Central memory CD8-positive, alpha-beta T cell (primary cell): Measurements from ENCODE around the gene CRTC3.

Source experiments
- ATAC-seq: fragments of 150-1000 bp; cut with Tn5 transposase; replicated peaks from 2 replicates; pipeline ENCODE4 v1.10.0; 2022; ENCODE audit warnings: mild to moderate bottlenecking, moderate FRiP score, moderate number of reproducible peaks; ENCODE audit not compliant: poor library complexity, severe bottlenecking; ENCODE audit errors: extremely low read depth
- DNase-seq, 2 donors: peaks; one replicate each; pipeline ENCODE4 v3.0.0; 2021; ENCODE audit warnings: low spot score in 2 of 2
- H3K27ac Mint-ChIP-seq: one replicate; pipeline ENCODE4 v1.8.0; 2022; ENCODE audit warnings: low read depth, mild to moderate bottlenecking, moderate library complexity, mixed read lengths
- H3K27me3 Mint-ChIP-seq: one replicate; pipeline ENCODE4 v1.8.0; 2022; ENCODE audit warnings: mixed read lengths
- H3K36me3 Mint-ChIP-seq: one replicate; pipeline ENCODE4 v1.8.0; 2022; ENCODE audit warnings: mild to moderate bottlenecking, moderate library complexity, mixed read lengths; ENCODE audit not compliant: insufficient read depth
- H3K4me1 Mint-ChIP-seq: one replicate; pipeline ENCODE4 v1.8.0; 2022; ENCODE audit warnings: mixed read lengths
- H3K4me3 Mint-ChIP-seq: one replicate; pipeline ENCODE4 v1.8.0; 2022; ENCODE audit warnings: mild to moderate bottlenecking, moderate library complexity, mixed read lengths
- H3K9me3 Mint-ChIP-seq: one replicate; pipeline ENCODE4 v1.8.0; 2022; ENCODE audit warnings: mixed read lengths

Gene CRTC3

GRCh38 chr15:90576711-90577389 is 47.1 kb downstream of the CRTC3 start:
- Mint-ChIP-seq H3K4me3 (no peak overlapping the region), H3K36me3 (peaks cover 6% of the 10 kb centered on the region), H3K27ac (no peak overlapping the region), H3K9me3 (no peaks in the 10 kb centered on the region), H3K27me3 (no peaks in the 10 kb centered on the region), H3K4me1 (peaks cover 56% of the 10 kb centered on the region)
- no peak for ATAC-seq
- no peak for DNase-seq

DNA sequence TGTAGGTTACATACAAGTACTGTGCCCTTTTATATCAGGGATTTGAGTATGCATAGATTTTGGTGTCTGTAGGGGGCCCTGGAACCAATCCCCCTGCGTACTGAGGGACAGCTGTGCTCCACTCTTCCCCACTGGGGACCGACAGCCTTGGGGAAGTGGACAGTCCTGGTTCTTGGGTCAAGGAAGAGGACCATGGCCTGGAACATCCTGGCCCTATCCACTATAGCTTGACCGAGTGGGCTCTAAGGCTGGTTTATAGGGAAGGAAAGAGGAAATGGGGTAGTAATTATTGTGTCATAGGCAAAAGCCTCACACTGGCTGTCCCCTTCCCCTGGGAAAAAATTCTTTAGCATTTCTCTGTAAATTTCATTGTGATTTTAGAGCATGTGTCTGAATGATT is 49.5 kb downstream of the CRTC3 start:
- DNase-seq (no peak), ATAC-seq (no peak)
- Mint-ChIP-seq H3K4me1 (peaks cover 52% of the 10 kb centered on the region), H3K27ac (no peak overlapping the region), H3K4me3 (no peak overlapping the region), H3K36me3 (peaks cover 5% of the 10 kb centered on the region), H3K27me3 (no peaks in the 10 kb centered on the region), H3K9me3 (no peaks in the 10 kb centered on the region)

DNA sequence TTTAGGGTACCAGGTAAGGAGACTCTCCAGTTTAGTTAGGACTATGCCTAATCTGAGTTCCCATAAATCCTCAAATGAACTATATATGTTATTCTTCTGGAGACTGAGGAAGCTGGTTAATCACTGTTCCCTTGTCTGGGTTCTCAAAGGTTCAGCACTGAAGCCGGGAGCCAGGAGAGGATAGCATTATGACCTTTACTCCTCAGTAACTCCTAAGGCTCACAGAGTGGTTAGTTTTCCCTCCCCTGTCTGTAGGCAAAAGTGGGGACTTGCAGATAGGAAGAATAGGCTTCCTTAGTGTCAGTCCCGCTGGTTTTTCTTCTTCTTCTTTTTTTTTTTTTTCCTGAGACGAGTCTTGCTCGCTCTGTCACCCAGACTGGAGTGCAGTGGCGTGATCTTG is 50.4 kb downstream of the CRTC3 start:
- no peak overlapping the region for H3K27ac Mint-ChIP-seq
- ATAC-seq (no peak), DNase-seq (no peak)
- no peak overlapping the region for H3K4me3 Mint-ChIP-seq
- peaks cover 5% of the 10 kb centered on the region for H3K36me3 Mint-ChIP-seq
- no peaks in the 10 kb centered on the region for H3K9me3 Mint-ChIP-seq
- peaks cover 45% of the 10 kb centered on the region for H3K4me1 Mint-ChIP-seq
- no peaks in the 10 kb centered on the region for H3K27me3 Mint-ChIP-seq

GRCh38 chr15:90580541-90580940 is 50.8 kb downstream of the CRTC3 start:
- Mint-ChIP-seq H3K4me3 (no peak overlapping the region), H3K4me1 (peaks cover 46% of the 10 kb centered on the region), H3K27ac (no peak overlapping the region), H3K27me3 (no peaks in the 10 kb centered on the region), H3K36me3 (peaks cover 4% of the 10 kb centered on the region), H3K9me3 (no peaks in the 10 kb centered on the region)
- DNase-seq (no peak), ATAC-seq (no peak)

DNA sequence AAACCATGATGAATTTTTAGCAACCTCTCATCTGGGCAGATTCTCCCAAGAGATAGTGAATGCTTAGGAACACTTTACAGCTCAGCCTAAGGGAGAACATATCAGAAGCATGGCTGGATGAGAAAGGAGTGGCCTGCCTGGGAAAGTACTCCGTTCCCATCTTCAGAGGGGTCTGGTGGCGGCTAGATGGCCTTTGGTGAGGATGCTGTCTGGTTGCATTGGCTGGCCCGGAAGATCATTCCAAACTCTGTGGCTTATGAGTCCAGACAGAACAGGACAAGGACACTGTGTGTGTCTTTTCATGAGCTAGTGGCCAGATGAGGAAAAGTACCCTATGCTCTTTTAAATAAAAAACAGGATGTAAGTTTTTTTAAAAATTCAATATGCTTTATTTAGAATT is 51.2 kb downstream of the CRTC3 start:
- DNase-seq (no peak), ATAC-seq (no peak)
- peaks cover 3% of the 10 kb centered on the region for H3K36me3 Mint-ChIP-seq
- no peaks in the 10 kb centered on the region for H3K9me3 Mint-ChIP-seq
- H3K27me3 Mint-ChIP-seq = no peaks in the 10 kb centered on the region
- peaks cover 46% of the 10 kb centered on the region for H3K4me1 Mint-ChIP-seq
- H3K4me3 Mint-ChIP-seq = no peak overlapping the region
- H3K27ac Mint-ChIP-seq = no peak overlapping the region

- ATAC-seq (no peak), DNase-seq (no peak)
- Mint-ChIP-seq H3K27ac (no peak overlapping the region), H3K4me1 (peaks cover 40% of the 10 kb centered on the region), H3K4me3 (peak overlapping the region; percentile 32), H3K36me3 (peaks cover 3% of the 10 kb centered on the region), H3K27me3 (no peaks in the 10 kb centered on the region), H3K9me3 (no peaks in the 10 kb centered on the region)
Observed at GRCh38 chr15:90581771-90582352, 52.1 kb downstream of the CRTC3 start.

GRCh38 chr15:90582553-90582952 is 52.8 kb downstream of the CRTC3 start:
- DNase-seq = no peak
- Mint-ChIP-seq H3K4me1 (peaks cover 40% of the 10 kb centered on the region), H3K4me3 (no peak overlapping the region), H3K27ac (no peak overlapping the region), H3K9me3 (no peaks in the 10 kb centered on the region), H3K27me3 (no peaks in the 10 kb centered on the region), H3K36me3 (peaks cover 3% of the 10 kb centered on the region)
- ATAC-seq = no peak

- Mint-ChIP-seq H3K4me3 (no peak overlapping the region), H3K36me3 (peaks cover 3% of the 10 kb centered on the region), H3K27ac (peak overlapping the region; percentile 31), H3K4me1 (peaks cover 43% of the 10 kb centered on the region), H3K27me3 (no peaks in the 10 kb centered on the region), H3K9me3 (no peaks in the 10 kb centered on the region)
- DNase-seq (no peak), ATAC-seq (no peak)
Observed at GRCh38 chr15:90583471-90584252, 53.9 kb downstream of the CRTC3 start.

GRCh38 chr15:90584841-90585240 is 55.1 kb downstream of the CRTC3 start:
- Mint-ChIP-seq H3K27ac (no peak overlapping the region), H3K4me1 (peaks cover 47% of the 10 kb centered on the region), H3K9me3 (no peaks in the 10 kb centered on the region), H3K36me3 (peaks cover 3% of the 10 kb centered on the region), H3K27me3 (no peaks in the 10 kb centered on the region), H3K4me3 (no peak overlapping the region)
- DNase-seq (no peak), ATAC-seq (no peak)

GRCh38 chr15:90585863-90586262 is 56.1 kb downstream of the CRTC3 start:
- Mint-ChIP-seq H3K4me3 (no peak overlapping the region), H3K27me3 (no peaks in the 10 kb centered on the region), H3K36me3 (peaks cover 7% of the 10 kb centered on the region), H3K27ac (no peak overlapping the region), H3K9me3 (no peaks in the 10 kb centered on the region), H3K4me1 (peaks cover 47% of the 10 kb centered on the region)
- ATAC-seq (no peak), DNase-seq (no peak)

GRCh38 chr15:90586948-90587347 is 57.2 kb downstream of the CRTC3 start:
- no peak for DNase-seq
- no peak overlapping the region for H3K27ac Mint-ChIP-seq
- peaks cover 39% of the 10 kb centered on the region for H3K4me1 Mint-ChIP-seq
- H3K4me3 Mint-ChIP-seq = no peak overlapping the region
- no peaks in the 10 kb centered on the region for H3K27me3 Mint-ChIP-seq
- peaks cover 5% of the 10 kb centered on the region for H3K36me3 Mint-ChIP-seq
- no peaks in the 10 kb centered on the region for H3K9me3 Mint-ChIP-seq
- ATAC-seq = no peak

DNA sequence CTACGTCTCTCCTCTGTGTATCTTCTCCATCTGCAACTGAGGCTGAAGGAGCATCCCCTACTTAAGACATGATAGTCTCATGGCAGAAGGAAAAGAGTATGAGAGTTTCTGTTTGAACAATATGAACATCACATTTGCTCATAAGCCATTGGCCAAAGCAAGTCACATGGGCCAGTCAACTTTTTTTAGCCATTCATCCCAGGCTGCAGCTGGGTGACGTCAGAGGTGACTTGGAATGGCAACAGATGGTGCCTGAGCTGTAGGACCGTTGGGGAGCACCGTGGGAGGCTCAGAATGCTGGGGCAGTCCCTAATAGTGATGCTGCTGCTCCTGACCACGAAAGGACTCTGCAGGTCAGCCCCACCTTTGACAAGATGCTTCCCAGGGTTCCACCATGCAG is 58.7 kb downstream of the CRTC3 start:
- Mint-ChIP-seq H3K27ac (no peak overlapping the region), H3K4me3 (no peak overlapping the region), H3K9me3 (no peaks in the 10 kb centered on the region), H3K36me3 (peaks cover 7% of the 10 kb centered on the region), H3K27me3 (no peaks in the 10 kb centered on the region), H3K4me1 (peaks cover 36% of the 10 kb centered on the region)
- ATAC-seq (no peak), DNase-seq (no peak)

- Mint-ChIP-seq H3K4me3 (no peak overlapping the region), H3K27ac (no peak overlapping the region), H3K4me1 (peaks cover 52% of the 10 kb centered on the region), H3K36me3 (peaks cover 13% of the 10 kb centered on the region), H3K27me3 (no peaks in the 10 kb centered on the region), H3K9me3 (no peaks in the 10 kb centered on the region)
- DNase-seq (no peak), ATAC-seq (no peak)
Observed at GRCh38 chr15:90591524-90591923, 61.8 kb downstream of the CRTC3 start.
